HEK293T (cell line): ENCODE data around the gene ANXA3.

ENCODE experiments used
- CTCF ChIA-PET: fragments of 350-600 bp; formaldehyde crosslinking; extraction: SDS; loops from one replicate; lab custom pipeline; 2021; ENCODE audit warnings: antibody characterized with exemption, inconsistent platforms; lab: Yijun Ruan, JAX
- POLR2A ChIA-PET: fragments of 350-600 bp; formaldehyde crosslinking; extraction: SDS; loops from one replicate; lab custom pipeline; 2020; ENCODE audit warnings: antibody characterized with exemption, inconsistent platforms; lab: Yijun Ruan, JAX
- DNase-seq: peaks from one replicate; pipeline ENCODE4 v3.0.0; 2012; ENCODE audit warnings: mixed read lengths; ENCODE audit errors: extremely low spot score
- ARNT ChIP-seq: fragments of 450-650 bp; IDR thresholded peaks from 2 replicates; pipeline ENCODE4 v1.6.1; 2017; ENCODE audit warnings: mild to moderate bottlenecking
- BHLHE40 ChIP-seq: fragments of 450-650 bp; IDR thresholded peaks from 2 replicates; pipeline ENCODE4 v1.6.1; 2016; ENCODE audit warnings: mild to moderate bottlenecking, moderate library complexity, borderline replicate concordance
- CTBP1 ChIP-seq: fragments of 450-650 bp; IDR thresholded peaks from 2 replicates; pipeline ENCODE4 v1.6.1; 2016; ENCODE audit warnings: borderline replicate concordance
- ELF4 ChIP-seq: fragments of 450-650 bp; IDR thresholded peaks from 2 replicates; pipeline ENCODE4 v1.6.1; 2017; ENCODE audit warnings: antibody characterized with exemption
- FOXA1 ChIP-seq: fragments of 450-650 bp; IDR thresholded peaks from 2 replicates; pipeline ENCODE4 v1.6.1; 2016; ENCODE audit warnings: mild to moderate bottlenecking
- FOXK2 ChIP-seq: fragments of 450-650 bp; IDR thresholded peaks from 2 replicates; pipeline ENCODE4 v1.6.1; 2016; ENCODE audit warnings: mild to moderate bottlenecking
- FOXM1 ChIP-seq: fragments of 450-650 bp; IDR thresholded peaks from 2 replicates; pipeline ENCODE4 v1.6.1; 2017; ENCODE audit warnings: mild to moderate bottlenecking, borderline replicate concordance
- HDGF ChIP-seq: fragments of 450-650 bp; IDR thresholded peaks from 2 replicates; pipeline ENCODE4 v1.6.1; 2017; ENCODE audit warnings: antibody characterized with exemption, borderline replicate concordance
- L3MBTL2 ChIP-seq: fragments of 450-650 bp; conservative IDR thresholded peaks from 2 replicates; pipeline ENCODE4 v1.6.1; 2016; ENCODE audit warnings: mild to moderate bottlenecking
- LEF1 ChIP-seq: fragments of 450-650 bp; IDR thresholded peaks from 2 replicates; pipeline ENCODE4 v1.6.1; 2017; ENCODE audit warnings: mild to moderate bottlenecking, borderline replicate concordance
- NFRKB ChIP-seq: fragments of 450-650 bp; IDR thresholded peaks from 2 replicates; pipeline ENCODE4 v1.6.1; 2016; ENCODE audit warnings: mild to moderate bottlenecking, moderate library complexity
- SP1 ChIP-seq: fragments of 450-650 bp; IDR thresholded peaks from 2 replicates; pipeline ENCODE4 v1.6.1; 2017
- SUZ12 ChIP-seq: fragments of 450-650 bp; IDR thresholded peaks from 2 replicates; pipeline ENCODE4 v1.6.1; 2016; ENCODE audit warnings: mild to moderate bottlenecking
- TARDBP ChIP-seq: fragments of 450-650 bp; IDR thresholded peaks from 2 replicates; pipeline ENCODE4 v1.6.1; 2016
- ZNF384 ChIP-seq: fragments of 450-650 bp; IDR thresholded peaks from 2 replicates; pipeline ENCODE4 v1.6.1; 2016
- TF ChIP-seq, protein P1 (sequence below): fragments of 450-650 bp; IDR thresholded peaks from 2 replicates; pipeline ENCODE4 v1.6.1; 2016

Gene ANXA3

DNA sequence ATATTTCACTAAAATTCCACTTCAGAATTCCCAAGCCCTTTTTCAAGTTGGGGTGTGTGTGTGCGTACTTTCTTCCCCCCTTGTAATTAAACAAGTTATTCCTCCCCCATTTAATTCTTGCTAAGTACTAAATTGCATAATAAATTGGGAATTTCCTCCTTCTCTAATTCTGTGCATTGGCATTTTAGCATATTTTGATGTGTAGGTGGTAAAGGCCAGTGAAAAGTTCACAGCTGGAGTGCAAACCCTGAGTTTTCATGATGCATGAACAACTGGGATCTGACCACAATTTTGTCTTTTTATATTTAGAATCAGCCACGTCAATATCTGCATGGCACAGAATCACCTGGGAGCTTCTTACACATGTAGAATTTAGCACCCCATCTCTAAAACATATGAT, 18.5 kb downstream of the ANXA3 start:
- CTCF ChIA-PET = no interaction called here
- POLR2A ChIA-PET = no interaction called here
- no peak for TF ChIP-seq FOXK2
- TF ChIP-seq NFRKB = no peak
- TF ChIP-seq CTBP1 = no peak
- TF ChIP-seq BHLHE40 = no peak
- no peak for TF ChIP-seq TARDBP
- TF ChIP-seq, protein P1, sequence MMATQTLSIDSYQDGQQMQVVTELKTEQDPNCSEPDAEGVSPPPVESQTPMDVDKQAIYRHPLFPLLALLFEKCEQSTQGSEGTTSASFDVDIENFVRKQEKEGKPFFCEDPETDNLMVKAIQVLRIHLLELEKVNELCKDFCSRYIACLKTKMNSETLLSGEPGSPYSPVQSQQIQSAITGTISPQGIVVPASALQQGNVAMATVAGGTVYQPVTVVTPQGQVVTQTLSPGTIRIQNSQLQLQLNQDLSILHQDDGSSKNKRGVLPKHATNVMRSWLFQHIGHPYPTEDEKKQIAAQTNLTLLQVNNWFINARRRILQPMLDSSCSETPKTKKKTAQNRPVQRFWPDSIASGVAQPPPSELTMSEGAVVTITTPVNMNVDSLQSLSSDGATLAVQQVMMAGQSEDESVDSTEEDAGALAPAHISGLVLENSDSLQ = no peak
- no peak for TF ChIP-seq HDGF
- TF ChIP-seq L3MBTL2 = no peak
- no peak for TF ChIP-seq ARNT
- no peak for TF ChIP-seq SUZ12
- TF ChIP-seq ELF4 = no peak
- TF ChIP-seq SP1 = no peak
- TF ChIP-seq LEF1 = no peak
- TF ChIP-seq FOXM1 = no peak
- TF ChIP-seq ZNF384 = no peak
- no peak for TF ChIP-seq FOXA1
- DNase-seq = no peak

GRCh38 chr4:78571804-78572203, 20.2 kb downstream of the ANXA3 start:
- no peak for DNase-seq
- ChIA-PET CTCF (no interaction called here), POLR2A (no interaction called here)
- TF ChIP-seq TARDBP = no peak
- TF ChIP-seq LEF1 = no peak
- no peak for TF ChIP-seq ZNF384
- TF ChIP-seq ARNT = no peak
- no peak for TF ChIP-seq SUZ12
- no peak for TF ChIP-seq FOXK2

- POLR2A ChIA-PET = no interaction called here
- TF ChIP-seq ZNF384 (no peak), HDGF (no peak)
- DNase-seq = no peak
- CTCF ChIA-PET = interaction anchor here (0.7 kb wide), 1 partner anchor 73 kb away, joined by 3 read pairs; no protein-coding TSS in a partner anchor
These were observed 27.3 kb downstream of the ANXA3 start for GRCh38 chr4:78578674-78579425.

DNA sequence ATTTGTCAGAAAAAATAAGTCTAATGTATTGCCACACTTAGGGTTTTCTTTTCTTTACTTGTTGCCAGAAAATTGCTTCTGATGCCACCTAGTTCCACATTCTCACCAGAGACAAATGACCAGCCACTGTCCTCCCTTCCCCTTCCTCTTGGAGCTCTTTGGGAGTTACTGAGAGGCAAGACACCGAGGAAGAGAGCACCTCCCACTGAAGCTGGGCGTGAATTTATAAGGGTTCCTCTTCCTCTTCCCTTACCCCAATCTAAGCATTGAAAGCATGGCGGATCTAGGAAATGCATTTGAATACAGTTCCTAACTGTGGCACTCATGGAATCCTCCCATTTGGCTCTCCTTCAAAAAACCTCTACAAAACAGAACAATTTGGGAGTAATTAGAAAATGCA, 30.0 kb downstream of the ANXA3 start:
- DNase-seq = no peak
- POLR2A ChIA-PET = no interaction called here
- CTCF ChIA-PET = interaction anchor here (0.6 kb wide), 1 partner anchor 1653 kb away, joined by 3 read pairs; no protein-coding TSS in a partner anchor
- TF ChIP-seq ZNF384 (no peak), TARDBP (no peak)
- TF ChIP-seq, protein P1 = no peak

- POLR2A ChIA-PET = no interaction called here
- CTCF ChIA-PET = no interaction called here
- no peak for DNase-seq
- TF ChIP-seq ZNF384 = no peak
- TF ChIP-seq CTBP1 = no peak
- no peak for TF ChIP-seq BHLHE40
- no peak for TF ChIP-seq TARDBP
- TF ChIP-seq NFRKB = no peak
- no peak for TF ChIP-seq SUZ12
- TF ChIP-seq, protein P1 = no peak
- TF ChIP-seq FOXA1 = no peak
- no peak for TF ChIP-seq ELF4
These were observed 33.4 kb downstream of the ANXA3 start for GRCh38 chr4:78584863-78585547.

GRCh38 chr4:78585633-78586032, 34.1 kb downstream of the ANXA3 start:
- ChIA-PET CTCF (no interaction called here), POLR2A (no interaction called here)
- no peak for DNase-seq
- no peak for TF ChIP-seq NFRKB
- no peak for TF ChIP-seq SP1
- TF ChIP-seq ARNT = no peak
- TF ChIP-seq SUZ12 = no peak
- TF ChIP-seq, protein P1 = no peak
- TF ChIP-seq FOXA1 = no peak
- no peak for TF ChIP-seq BHLHE40
- TF ChIP-seq ZNF384 = no peak
- TF ChIP-seq HDGF = no peak
- no peak for TF ChIP-seq CTBP1
- TF ChIP-seq LEF1 = no peak
- TF ChIP-seq FOXK2 = no peak
- TF ChIP-seq FOXM1 = no peak
- TF ChIP-seq TARDBP = no peak
- TF ChIP-seq ELF4 = no peak
- no peak for TF ChIP-seq L3MBTL2
